ENCODE data around the gene IFNA7. TPM values are rescaled to one million over a fixed set of nuclear protein-coding genes. Genes with fewer than 3 reads are reported as not detected.

Gene IFNA7
- total RNA-seq, 2 donors from 2014 or later = not detected

DNA sequence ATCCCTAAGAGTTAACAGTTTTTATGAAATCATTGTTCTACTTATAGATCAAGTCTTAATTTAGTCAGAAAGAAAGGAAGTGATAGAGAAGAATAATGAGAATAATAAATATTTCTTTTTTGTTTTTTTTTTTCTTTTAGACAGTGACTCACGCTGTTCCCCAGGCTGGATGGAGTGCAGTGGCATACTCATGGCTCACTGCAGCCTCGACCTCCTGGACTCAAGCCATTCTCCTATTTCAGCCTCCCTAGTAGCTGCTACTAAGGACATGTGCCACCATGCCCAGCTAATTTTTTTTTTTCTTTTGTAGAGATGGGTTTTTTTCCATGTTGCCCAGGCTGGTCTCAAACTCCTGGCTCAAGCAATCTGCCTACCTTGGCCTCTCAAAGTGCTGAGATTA is 46.5 kb downstream of the IFNA7 start:
- no peak for DNase-seq
- WGBS, 2 experiments (ENCODE audit: insufficient coverage in 1 of 2, insufficient read length in 1 of 2) = 87% methylated on average over 2 of the region's 2 CpGs; no CpG with 5 or more reads in 1 of the 2 experiments
- Mint-ChIP-seq H3K36me3 (ENCODE audit: low read depth) (no peaks in the 10 kb centered on the region), H3K27me3 (ENCODE audit: insufficient read depth) (no peaks in the 10 kb centered on the region), H3K27ac (no peak overlapping the region), H3K9me3 (no peaks in the 10 kb centered on the region), H3K4me3 (no peak overlapping the region), H3K4me1 (peaks cover 2% of the 10 kb centered on the region)
- H3K4me3 ChIP-seq (ENCODE audit: low read length) = no peak overlapping the region
- no peaks in the 10 kb centered on the region for H3K9me3 ChIP-seq (ENCODE audit: control insufficient read depth, low read length)
- H3K27ac ChIP-seq (ENCODE audit: low read depth, low read length) = no peak overlapping the region
- no peaks in the 10 kb centered on the region for H3K36me3 ChIP-seq (ENCODE audit: control insufficient read depth, insufficient read depth, low read length)
- TF ChIP-seq, protein P1, sequence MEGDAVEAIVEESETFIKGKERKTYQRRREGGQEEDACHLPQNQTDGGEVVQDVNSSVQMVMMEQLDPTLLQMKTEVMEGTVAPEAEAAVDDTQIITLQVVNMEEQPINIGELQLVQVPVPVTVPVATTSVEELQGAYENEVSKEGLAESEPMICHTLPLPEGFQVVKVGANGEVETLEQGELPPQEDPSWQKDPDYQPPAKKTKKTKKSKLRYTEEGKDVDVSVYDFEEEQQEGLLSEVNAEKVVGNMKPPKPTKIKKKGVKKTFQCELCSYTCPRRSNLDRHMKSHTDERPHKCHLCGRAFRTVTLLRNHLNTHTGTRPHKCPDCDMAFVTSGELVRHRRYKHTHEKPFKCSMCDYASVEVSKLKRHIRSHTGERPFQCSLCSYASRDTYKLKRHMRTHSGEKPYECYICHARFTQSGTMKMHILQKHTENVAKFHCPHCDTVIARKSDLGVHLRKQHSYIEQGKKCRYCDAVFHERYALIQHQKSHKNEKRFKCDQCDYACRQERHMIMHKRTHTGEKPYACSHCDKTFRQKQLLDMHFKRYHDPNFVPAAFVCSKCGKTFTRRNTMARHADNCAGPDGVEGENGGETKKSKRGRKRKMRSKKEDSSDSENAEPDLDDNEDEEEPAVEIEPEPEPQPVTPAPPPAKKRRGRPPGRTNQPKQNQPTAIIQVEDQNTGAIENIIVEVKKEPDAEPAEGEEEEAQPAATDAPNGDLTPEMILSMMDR (conservative IDR thresholded peaks at IDR 0.05) = no peak
- no peaks in the 10 kb centered on the region for H3K4me1 ChIP-seq (ENCODE audit: control insufficient read depth, insufficient read depth, low read length)
- H3K9ac ChIP-seq (ENCODE audit: extremely low read depth, low read length, poor library complexity, severe bottlenecking) = no peak overlapping the region
- H3K27me3 ChIP-seq (ENCODE audit: control insufficient read depth, insufficient read depth, low read length, poor library complexity, severe bottlenecking) = no peaks in the 10 kb centered on the region

DNA sequence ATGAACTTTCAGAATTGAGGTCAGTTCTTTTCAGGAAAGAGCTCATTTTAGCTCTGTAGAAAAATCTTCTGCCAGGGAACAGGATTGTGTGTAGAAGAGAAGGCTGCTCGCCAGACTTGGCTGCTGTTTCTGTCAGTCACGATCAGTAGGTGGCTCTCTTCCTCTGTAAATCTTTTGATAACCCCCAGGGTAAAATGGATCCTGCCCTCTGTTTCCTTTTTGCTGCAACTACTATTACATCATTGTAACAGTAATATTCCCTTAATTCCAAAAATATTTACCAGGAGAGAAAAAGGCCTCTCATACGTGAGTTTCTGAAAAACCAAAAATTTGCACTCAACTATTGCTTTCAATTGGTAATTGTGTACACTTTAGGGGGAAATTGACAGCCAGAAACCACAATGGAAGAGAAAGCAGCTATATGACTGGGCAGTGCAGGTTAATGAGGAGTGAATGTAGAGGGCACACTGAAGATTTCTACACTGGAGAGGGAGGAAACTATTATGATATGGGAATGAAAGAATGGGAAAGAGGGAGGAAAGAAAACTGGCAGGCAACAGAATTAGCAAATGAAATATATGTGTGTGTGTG is 47.9 kb downstream of the IFNA7 start:
- Mint-ChIP-seq H3K27ac (no peak overlapping the region), H3K9me3 (peaks cover under 1% of the 10 kb centered on the region), H3K36me3 (ENCODE audit: low read depth) (no peaks in the 10 kb centered on the region), H3K27me3 (ENCODE audit: insufficient read depth) (no peaks in the 10 kb centered on the region), H3K4me3 (no peak overlapping the region), H3K4me1 (peaks cover 2% of the 10 kb centered on the region)
- no peaks in the 10 kb centered on the region for H3K9me3 ChIP-seq (ENCODE audit: control insufficient read depth, low read length)
- no peaks in the 10 kb centered on the region for H3K27me3 ChIP-seq (ENCODE audit: control insufficient read depth, insufficient read depth, low read length, poor library complexity, severe bottlenecking)
- peak; percentile 65 for DNase-seq
- TF ChIP-seq, protein P1 (conservative IDR thresholded peaks at IDR 0.05) = peak; percentile 62
- no peak overlapping the region for H3K9ac ChIP-seq (ENCODE audit: extremely low read depth, low read length, poor library complexity, severe bottlenecking)
- H3K27ac ChIP-seq (ENCODE audit: low read depth, low read length) = no peak overlapping the region
- no peaks in the 10 kb centered on the region for H3K36me3 ChIP-seq (ENCODE audit: control insufficient read depth, insufficient read depth, low read length)
- no peaks in the 10 kb centered on the region for H3K4me1 ChIP-seq (ENCODE audit: control insufficient read depth, insufficient read depth, low read length)
- 0 to 11% methylated on average over 2 to 3 of the region's 3 CpGs for whole genome bisulfite sequencing, 2 experiments (ENCODE audit: insufficient coverage in 1 of 2, insufficient read length in 1 of 2)
- no peak overlapping the region for H3K4me3 ChIP-seq (ENCODE audit: low read length)

DNA sequence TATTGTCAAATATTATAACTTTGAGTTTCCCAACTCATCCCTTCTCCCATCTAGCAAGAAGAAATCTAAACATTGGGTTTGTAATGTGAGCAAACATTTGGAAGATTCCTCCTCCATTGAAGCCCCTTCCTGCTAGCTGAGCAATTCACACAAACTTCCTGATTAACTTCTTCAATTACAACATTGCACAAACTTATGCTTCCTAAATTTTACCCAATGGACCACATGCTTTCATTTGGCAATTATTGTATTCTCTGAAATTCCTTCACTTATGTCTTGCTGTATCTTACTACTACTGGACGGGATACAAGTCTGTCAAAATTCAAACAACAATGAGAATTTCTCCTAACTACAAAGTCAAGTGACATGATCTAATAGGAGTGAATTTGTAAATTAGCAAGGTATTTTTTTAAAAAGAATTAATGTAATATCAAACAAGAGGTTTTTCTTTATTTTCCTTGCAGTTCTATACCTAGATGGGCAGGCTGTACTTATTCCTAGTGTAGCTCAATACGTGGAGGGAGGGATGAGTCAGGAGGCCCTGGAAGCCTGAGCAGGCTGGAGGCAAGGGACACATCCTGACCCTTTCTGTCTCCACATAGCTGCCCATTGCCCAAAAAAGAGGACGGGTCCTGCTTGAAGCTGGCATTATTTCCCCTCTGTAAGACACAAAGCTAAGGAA is 48.5 kb downstream of the IFNA7 start:
- Mint-ChIP-seq H3K36me3 (ENCODE audit: low read depth) (no peaks in the 10 kb centered on the region), H3K27ac (no peak overlapping the region), H3K27me3 (ENCODE audit: insufficient read depth) (peaks cover 2% of the 10 kb centered on the region), H3K4me1 (peaks cover 2% of the 10 kb centered on the region), H3K9me3 (peaks cover 4% of the 10 kb centered on the region), H3K4me3 (no peak overlapping the region)
- H3K27ac ChIP-seq (ENCODE audit: low read depth, low read length) = no peak overlapping the region
- no peak overlapping the region for H3K4me3 ChIP-seq (ENCODE audit: low read length)
- H3K27me3 ChIP-seq (ENCODE audit: control insufficient read depth, insufficient read depth, low read length, poor library complexity, severe bottlenecking) = no peaks in the 10 kb centered on the region
- TF ChIP-seq, protein P1 (conservative IDR thresholded peaks at IDR 0.05) = no peak
- no peaks in the 10 kb centered on the region for H3K4me1 ChIP-seq (ENCODE audit: control insufficient read depth, insufficient read depth, low read length)
- peak; percentile 67 for DNase-seq
- no peaks in the 10 kb centered on the region for H3K36me3 ChIP-seq (ENCODE audit: control insufficient read depth, insufficient read depth, low read length)
- no peak overlapping the region for H3K9ac ChIP-seq (ENCODE audit: extremely low read depth, low read length, poor library complexity, severe bottlenecking)
- H3K9me3 ChIP-seq (ENCODE audit: control insufficient read depth, low read length) = no peaks in the 10 kb centered on the region
- WGBS, 2 experiments (ENCODE audit: insufficient coverage in 1 of 2, insufficient read length in 1 of 2) = 0 to 46% methylated on average over 1 to 3 of the region's 3 CpGs

Other genes starting within 250 kb of the IFNA7 start
- 1 to 10 TPM; 1.6 to 1.7 TPM for gene HACD4, start 170.6 kb downstream of the IFNA7 start, total RNA-seq
- gene IFNB1, start 124.3 kb downstream of the IFNA7 start, total RNA-seq = not detected
- not detected for gene IFNW1, start 60.4 kb downstream of the IFNA7 start, total RNA-seq
- not detected for gene IFNA21, start 35.5 kb downstream of the IFNA7 start, total RNA-seq
- gene IFNA4, start 14.6 kb downstream of the IFNA7 start, total RNA-seq = not detected
- not detected for gene IFNA10, start 4.9 kb upstream of the IFNA7 start, total RNA-seq
- not detected for gene IFNA16, start 15.1 kb upstream of the IFNA7 start, total RNA-seq
- not detected for gene IFNA17, start 26.0 kb upstream of the IFNA7 start, total RNA-seq
- gene IFNA14, start 37.8 kb upstream of the IFNA7 start, total RNA-seq = not detected
- gene IFNA5, start 103.1 kb upstream of the IFNA7 start, total RNA-seq = not detected
- gene KLHL9, start 133.2 kb upstream of the IFNA7 start, total RNA-seq = 10 to 100 TPM; 24.6 to 32.0 TPM
- not detected for gene IFNA6, start 148.7 kb upstream of the IFNA7 start, total RNA-seq
- gene IFNA13, start 165.9 kb upstream of the IFNA7 start, total RNA-seq = not detected
- gene IFNA2, start 183.2 kb upstream of the IFNA7 start, total RNA-seq = not detected
- gene IFNA8, start 206.9 kb upstream of the IFNA7 start, total RNA-seq = not detected
- gene IFNA1, start 238.2 kb upstream of the IFNA7 start, total RNA-seq = not detected